ENCODE data around the gene PCBP3. TPM values are rescaled to one million over a fixed set of nuclear protein-coding genes. Genes with fewer than 3 reads are reported as not detected.

The PCBP3 gene
- total RNA-seq, 4 donors from 2014 or later, result 0.99 to 7.0 (median 2.5) TPM; not detected in 1

DNA sequence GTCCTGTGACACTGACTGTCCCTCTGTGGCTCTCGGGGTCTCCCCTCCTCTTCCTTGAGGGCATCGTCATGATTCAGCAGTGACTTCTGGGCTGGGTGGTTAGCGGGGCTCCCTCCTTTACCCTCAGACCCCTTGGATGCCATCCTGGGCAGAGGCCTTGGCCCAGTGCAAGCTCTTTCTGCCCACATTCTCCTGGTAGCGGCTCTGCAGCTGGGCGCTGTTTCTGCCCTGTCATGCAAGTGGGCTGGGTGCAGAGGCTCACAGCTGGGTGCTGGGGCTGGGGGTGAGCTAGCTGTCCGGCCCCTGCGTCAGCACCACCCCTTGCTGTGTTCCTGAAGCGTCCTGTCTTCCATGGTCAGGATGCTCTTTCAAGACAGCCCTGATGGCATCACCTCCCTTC, 158.5 kb downstream of the PCBP3 start:
- no peak overlapping the region for H3K4me3 ChIP-seq (ENCODE audit: low read depth, poor library complexity, severe bottlenecking)
- WGBS, 2 donors, result 87 to 88% methylated on average over 8 of the region's 8 CpGs
- no peak for DNase-seq (ENCODE audit: low spot score in 2 of 2)
- intact Hi-C loops (cut with DNase I; ENCODE audit: low total_unique reads), result no loop called here
- TF ChIP-seq, protein P1, sequence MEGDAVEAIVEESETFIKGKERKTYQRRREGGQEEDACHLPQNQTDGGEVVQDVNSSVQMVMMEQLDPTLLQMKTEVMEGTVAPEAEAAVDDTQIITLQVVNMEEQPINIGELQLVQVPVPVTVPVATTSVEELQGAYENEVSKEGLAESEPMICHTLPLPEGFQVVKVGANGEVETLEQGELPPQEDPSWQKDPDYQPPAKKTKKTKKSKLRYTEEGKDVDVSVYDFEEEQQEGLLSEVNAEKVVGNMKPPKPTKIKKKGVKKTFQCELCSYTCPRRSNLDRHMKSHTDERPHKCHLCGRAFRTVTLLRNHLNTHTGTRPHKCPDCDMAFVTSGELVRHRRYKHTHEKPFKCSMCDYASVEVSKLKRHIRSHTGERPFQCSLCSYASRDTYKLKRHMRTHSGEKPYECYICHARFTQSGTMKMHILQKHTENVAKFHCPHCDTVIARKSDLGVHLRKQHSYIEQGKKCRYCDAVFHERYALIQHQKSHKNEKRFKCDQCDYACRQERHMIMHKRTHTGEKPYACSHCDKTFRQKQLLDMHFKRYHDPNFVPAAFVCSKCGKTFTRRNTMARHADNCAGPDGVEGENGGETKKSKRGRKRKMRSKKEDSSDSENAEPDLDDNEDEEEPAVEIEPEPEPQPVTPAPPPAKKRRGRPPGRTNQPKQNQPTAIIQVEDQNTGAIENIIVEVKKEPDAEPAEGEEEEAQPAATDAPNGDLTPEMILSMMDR (IDR thresholded peaks at IDR 0.05), result no peak
- TF ChIP-seq POLR2A (IDR thresholded peaks at IDR 0.05), result no peak

DNA sequence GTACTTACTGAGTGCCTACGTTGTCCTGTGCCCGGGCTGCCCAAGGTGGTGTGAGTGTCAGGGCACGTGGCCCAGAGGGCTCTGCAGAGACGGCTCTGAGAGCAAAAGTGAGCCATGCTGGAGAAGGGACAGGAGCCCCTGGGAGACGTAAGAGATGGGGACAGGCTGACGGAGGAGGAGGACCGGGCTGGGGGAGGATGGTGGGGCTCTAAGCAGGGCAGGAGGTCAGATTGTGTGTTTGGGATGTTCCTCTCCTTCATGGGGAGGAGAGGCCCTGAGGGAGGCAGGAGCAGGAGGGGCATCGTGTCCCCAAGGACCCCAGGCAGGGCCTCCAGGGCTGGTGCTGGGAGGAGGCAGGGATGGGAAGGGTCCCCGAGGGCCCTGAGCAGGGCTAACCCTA, 158.9 kb downstream of the PCBP3 start:
- intact Hi-C loops (cut with DNase I; ENCODE audit: low total_unique reads), result no loop called here
- no peak for DNase-seq (ENCODE audit: low spot score in 2 of 2)
- WGBS, 2 donors, result 67 to 79% methylated on average over 9 of the region's 9 CpGs

DNA sequence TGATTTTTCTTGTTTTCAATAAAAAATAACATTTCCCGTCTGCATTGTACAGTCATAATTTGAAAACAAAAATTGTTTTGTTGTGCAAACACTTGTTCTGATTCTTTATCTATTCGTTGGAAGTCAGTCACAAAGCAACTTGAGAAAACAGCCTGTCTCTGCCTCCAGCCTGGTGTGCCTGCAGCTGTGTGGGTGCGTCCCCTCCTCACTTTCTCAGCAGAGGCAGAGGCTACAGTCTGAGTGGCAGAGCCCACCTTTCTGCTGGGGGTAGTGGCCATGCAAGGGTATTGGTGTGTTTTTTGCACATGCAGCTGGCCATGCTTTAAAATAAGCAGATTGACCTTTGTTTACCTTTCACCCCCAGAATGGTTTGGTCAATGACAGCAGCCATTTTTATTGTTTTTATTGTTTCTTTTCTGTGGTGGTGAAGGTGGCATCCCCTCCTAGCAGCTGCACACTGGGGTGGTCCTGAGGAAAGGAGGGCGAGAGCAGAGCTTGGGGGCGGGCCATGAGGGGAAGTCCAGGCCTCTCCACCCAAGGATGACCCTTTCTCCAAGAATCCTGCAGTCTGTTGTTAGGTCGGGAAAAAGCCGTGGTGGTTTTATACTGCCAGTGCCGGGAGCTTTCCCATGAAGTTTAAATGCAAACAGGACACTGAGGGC, 159.6 kb downstream of the PCBP3 start:
- TF ChIP-seq POLR2A (IDR thresholded peaks at IDR 0.05), result no peak
- TF ChIP-seq, protein P1 (IDR thresholded peaks at IDR 0.05), result no peak
- no peak for DNase-seq (ENCODE audit: low spot score in 2 of 2)
- WGBS, 2 donors, result 81 to 82% methylated on average over 8 of the region's 8 CpGs
- H3K4me3 ChIP-seq (ENCODE audit: low read depth, poor library complexity, severe bottlenecking), result no peak overlapping the region
- intact Hi-C loops (cut with DNase I; ENCODE audit: low total_unique reads), result no loop called here

More for the DNA sequence above, 158.9 kb downstream of the PCBP3 start:
- TF ChIP-seq POLR2A (IDR thresholded peaks at IDR 0.05), result no peak
- TF ChIP-seq, protein P1 (IDR thresholded peaks at IDR 0.05), result no peak
- no peak overlapping the region for H3K4me3 ChIP-seq (ENCODE audit: low read depth, poor library complexity, severe bottlenecking)

DNA sequence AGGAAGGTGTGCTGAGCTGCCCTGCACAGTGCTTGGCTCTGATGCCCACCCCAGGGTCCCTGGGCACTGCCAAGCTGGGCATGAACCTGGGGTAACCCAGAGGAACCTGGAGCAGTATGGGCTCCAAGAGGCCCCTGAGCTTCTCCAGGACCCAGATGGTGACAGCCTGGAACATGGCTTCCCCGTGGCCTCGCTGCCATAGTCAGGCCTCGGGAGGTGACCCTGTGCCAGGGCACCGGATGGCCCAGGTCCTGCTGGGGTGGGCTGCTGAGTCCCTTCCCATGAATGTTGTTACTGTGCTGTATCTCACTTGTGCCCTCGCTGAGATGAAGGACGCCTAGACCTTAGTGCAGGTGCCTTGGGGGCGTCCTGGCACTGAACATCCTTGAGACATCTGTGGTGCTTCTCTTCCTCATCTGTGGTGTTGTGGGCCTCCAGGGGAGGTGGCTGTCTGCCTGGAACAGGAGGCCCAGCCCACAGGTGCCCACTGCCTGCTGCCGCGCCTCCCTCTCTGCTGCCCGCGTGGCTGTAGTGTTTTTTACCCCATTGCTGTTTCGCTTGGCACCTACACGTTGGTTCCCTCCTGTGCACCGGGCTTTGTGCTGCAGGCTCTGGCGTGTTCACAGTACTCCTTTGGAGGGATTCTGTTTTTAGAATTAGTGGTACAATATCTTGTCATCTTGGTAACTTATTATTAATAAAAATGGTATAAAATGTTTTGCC, 160.3 kb downstream of the PCBP3 start:
- intact Hi-C loops (cut with DNase I; ENCODE audit: low total_unique reads), result no loop called here
- DNase-seq (ENCODE audit: low spot score in 2 of 2), result no peak
- TF ChIP-seq POLR2A (IDR thresholded peaks at IDR 0.05), result no peak
- TF ChIP-seq, protein P1 (IDR thresholded peaks at IDR 0.05), result no peak
- H3K4me3 ChIP-seq (ENCODE audit: low read depth, poor library complexity, severe bottlenecking), result no peak overlapping the region
- WGBS, 2 donors, result 57 to 75% methylated on average over 11 to 15 of the region's 15 CpGs

DNA sequence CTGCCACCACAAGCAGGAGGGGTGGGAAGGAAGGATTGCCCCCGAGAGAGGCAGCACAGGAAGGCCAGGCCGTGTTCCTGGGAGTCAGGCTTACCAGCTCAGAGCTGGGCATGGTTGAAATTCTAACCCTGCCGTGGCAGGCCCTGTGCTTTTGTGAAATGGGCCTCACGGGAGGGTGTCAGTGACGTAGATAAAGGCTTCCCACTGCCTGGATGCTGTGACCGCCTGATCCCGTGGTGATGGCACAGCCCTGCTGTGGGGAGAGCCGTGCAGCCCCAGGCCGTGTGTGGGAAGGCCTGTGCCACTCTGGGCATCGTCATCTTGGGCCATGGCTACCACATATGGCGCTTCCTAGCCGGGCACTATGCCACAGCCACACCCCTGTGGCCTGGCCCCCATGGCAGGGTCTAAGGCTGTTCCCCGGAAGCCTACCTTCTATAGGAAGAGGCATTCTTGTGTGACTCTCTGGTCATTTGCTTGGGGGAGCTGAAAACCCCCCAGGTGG, 161.3 kb downstream of the PCBP3 start:
- intact Hi-C loops (cut with DNase I; ENCODE audit: low total_unique reads), result no loop called here
- H3K4me3 ChIP-seq (ENCODE audit: low read depth, poor library complexity, severe bottlenecking), result no peak overlapping the region
- no peak for DNase-seq (ENCODE audit: low spot score in 2 of 2)
- 82 to 83% methylated on average over 13 of the region's 13 CpGs for WGBS, 2 donors
- TF ChIP-seq, protein P1 (IDR thresholded peaks at IDR 0.05), result no peak
- TF ChIP-seq POLR2A (IDR thresholded peaks at IDR 0.05), result no peak

All from lower leg skin (tissue), 4 donors.